Activated naive CD4-positive, alpha-beta T cell treated with anti-CD3 and anti-CD28 coated beads, Interleukin-2, amount 50 U/mL, for 72 hours (primary cell): ENCODE measurements around the gene SH2D1A. TPM values are rescaled to one million over a fixed set of nuclear protein-coding genes. Genes with fewer than 3 reads are reported as not detected.
"Not testable (repeated sequence)": the region's sequence is repeated elsewhere in the genome, so short reads cannot be mapped to it uniquely, and the experiment has no call there.

Source experiments
- ATAC-seq, 2 donors: fragments of 150-1000 bp; cut with Tn5 transposase; 2 replicates each; pipeline ENCODE4 v1.10.0; 2021; ENCODE audit warnings: mild to moderate bottlenecking in 2 of 2, moderate library complexity in 2 of 2
- DNase-seq, 2 donors: peaks; one replicate each; pipeline ENCODE4 v3.0.0; 2021 to 2022; ENCODE audit warnings: low spot score in 2 of 2
- H3K27ac Mint-ChIP-seq, 2 donors: one replicate each; pipeline ENCODE4 v1.8.0; 2022; ENCODE audit warnings: mild to moderate bottlenecking in 2 of 2, mixed read lengths in 2 of 2
- H3K36me3 Mint-ChIP-seq, 2 donors: one replicate each; pipeline ENCODE4 v1.8.0; 2022; ENCODE audit warnings: mixed read lengths in 2 of 2
- H3K9me3 Mint-ChIP-seq, 2 donors: one replicate each; pipeline ENCODE4 v1.8.0; 2022; ENCODE audit warnings: mixed read lengths in 2 of 2
- total RNA-seq, 2 donors: library from RNA; stranded (reverse); gene quantifications; one replicate each; pipeline ENCODE4 v1.2.3, GENCODE V29; 2022

Gene SH2D1A
- total RNA-seq, result 10 to 100 TPM; 30.5 to 48.9 TPM

DNA sequence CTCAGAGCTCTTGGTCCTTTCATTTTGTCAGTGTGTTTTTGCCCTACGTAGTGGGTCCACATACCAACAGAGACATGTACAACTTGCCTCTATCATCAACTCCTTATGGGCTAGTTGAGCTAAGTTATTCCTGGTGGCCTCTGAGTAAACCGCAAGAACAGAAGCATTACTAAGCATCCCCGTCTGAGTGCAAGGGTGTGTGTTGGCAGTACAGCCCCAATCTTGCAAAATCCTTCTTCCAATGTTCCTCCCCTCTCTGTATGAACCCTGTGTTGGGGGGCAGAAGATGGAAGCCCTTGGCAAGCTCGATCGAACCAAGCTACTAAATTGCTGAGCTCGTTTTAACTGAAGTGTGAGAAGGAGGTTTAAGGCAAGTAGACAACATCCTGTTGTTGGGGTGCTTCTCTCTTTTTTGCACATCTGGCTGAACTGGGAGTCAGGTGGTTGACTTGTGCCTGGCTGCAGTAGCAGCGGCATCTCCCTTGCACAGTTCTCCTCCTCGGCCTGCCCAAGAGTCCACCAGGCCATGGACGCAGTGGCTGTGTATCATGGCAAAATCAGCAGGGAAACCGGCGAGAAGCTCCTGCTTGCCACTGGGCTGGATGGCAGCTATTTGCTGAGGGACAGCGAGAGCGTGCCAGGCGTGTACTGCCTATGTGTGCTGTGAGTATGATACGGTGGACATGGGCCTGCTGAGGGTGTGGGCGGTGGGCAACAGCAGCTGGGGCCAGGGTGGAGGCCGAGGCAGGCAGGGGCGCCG is at the start of gene SH2D1A:
Gene SH2D1A (plus strand): TSS at position 447 of the 760 bp plus-strand sequence. CDS start 80 bp downstream, at position 527.
- Mint-ChIP-seq H3K9me3 (no peaks in the 10 kb centered on the region), H3K36me3 (peaks cover 8 to 17% of the 10 kb centered on the region in 2 donors), H3K27ac (peak within 1 kb of the TSS; percentile 93 to 95)
- DNase-seq (no peak), ATAC-seq (peak; percentile 35 to 36)

DNA sequence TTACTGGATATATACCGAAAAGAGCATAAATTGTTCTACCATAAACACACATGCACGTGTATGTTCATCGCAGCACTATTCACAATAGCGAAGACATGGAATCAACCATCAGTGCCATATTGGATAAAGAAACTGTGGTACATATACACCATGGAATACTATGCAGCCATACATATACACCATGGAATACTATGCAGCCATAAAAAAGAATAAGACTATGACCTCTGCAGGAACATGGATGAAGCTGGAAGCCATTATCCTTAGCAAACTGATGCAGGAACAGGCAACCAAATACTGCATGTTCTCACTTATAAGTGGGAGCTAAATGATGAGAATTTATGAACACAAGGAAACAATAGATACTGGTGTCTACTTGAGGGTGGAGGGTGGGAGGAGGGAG is 47.0 kb upstream of the SH2D1A start:
- peaks cover 0 to 11% of the 10 kb centered on the region in 2 donors for H3K36me3 Mint-ChIP-seq
- H3K9me3 Mint-ChIP-seq, ATAC-seq, DNase-seq, H3K27ac Mint-ChIP-seq: not testable (repeated sequence)

DNA sequence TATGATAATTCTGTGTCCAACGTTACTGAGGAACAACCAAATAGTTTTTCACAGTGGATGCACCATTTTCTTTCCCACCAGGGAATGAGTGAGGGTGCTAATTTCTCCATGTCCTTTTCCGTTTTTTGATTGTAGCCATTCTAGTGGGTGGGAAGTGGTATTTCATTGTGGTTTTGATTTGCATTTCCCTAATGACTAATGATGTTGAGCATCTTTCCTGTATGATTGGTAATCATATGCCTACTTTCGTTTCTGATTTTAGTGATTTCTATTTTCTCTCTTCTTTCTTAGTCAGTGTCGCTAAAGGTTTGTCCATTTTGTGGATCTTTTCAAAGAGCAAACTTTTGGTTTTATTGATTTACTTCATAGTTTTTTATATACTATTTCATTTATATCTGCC is 46.0 kb upstream of the SH2D1A start:
- DNase-seq (no peak), ATAC-seq (peak; percentile 65 to 78)
- H3K36me3 Mint-ChIP-seq, result peaks cover 0 to 16% of the 10 kb centered on the region in 2 donors
- H3K27ac Mint-ChIP-seq, result no peak overlapping the region
- peaks cover 0 to 4% of the 10 kb centered on the region in 2 donors for H3K9me3 Mint-ChIP-seq

DNA sequence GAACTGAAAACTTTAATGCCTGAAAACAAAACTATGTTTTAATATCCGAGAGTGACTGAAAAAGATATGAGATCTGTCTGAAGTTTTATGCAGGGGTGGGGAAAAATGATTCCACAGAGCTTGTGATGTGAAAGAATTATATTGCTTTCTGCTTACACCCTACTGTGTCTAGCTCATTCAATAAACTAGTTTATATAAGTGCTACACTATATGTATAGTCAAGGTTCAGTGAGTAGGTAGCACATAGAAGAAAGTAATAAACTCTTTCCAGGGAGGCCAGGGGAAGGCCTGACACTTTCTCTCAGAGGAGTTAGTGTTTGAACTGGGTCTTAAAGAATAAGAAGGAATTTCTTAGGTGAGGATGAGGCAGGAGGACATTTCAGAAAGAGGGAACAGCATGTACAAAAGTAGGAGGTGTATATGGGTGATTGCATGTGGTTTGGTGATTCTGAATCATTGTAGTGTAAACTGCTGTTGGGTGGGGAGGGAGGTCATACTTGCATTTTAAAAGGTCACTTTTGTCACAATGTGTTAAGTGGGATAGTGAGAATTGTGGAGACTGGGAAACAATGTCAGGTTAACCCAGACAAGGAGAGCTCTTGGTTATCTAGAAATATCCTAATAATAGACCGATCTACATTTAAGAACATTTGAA is 39.0 kb upstream of the SH2D1A start:
- Mint-ChIP-seq H3K36me3 (peaks cover 7 to 28% of the 10 kb centered on the region in 2 donors), H3K27ac (peak overlapping the region; percentile 36 to 44), H3K9me3 (peaks cover 0 to 18% of the 10 kb centered on the region in 2 donors)
- ATAC-seq (peak in 1 of 2 donors; percentile 28), DNase-seq (no peak)

DNA sequence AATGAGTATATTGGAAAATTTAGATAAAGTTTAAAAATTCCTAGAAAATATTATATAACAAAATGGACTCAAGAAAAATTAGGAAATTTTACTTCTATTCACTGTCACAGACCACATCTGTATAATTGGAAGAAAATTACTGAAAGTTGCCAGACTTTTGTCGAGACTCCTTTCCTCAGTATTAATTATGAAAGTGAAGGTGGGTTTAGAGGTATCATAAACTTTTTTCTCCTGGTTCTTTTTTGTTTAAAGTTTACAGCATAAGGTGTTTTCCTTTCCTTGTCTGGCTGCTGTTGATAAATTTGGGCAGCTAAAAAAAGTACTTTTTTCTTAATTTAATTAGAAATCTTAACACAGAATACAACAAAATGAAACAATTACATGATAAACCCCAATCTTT is 20.6 kb upstream of the SH2D1A start:
- H3K36me3 Mint-ChIP-seq, result no peaks in the 10 kb centered on the region
- peak overlapping the region in 1 of 2 donors; percentile 60 for H3K27ac Mint-ChIP-seq
- DNase-seq (no peak), ATAC-seq (peak in 1 of 2 donors; percentile 68)
- H3K9me3 Mint-ChIP-seq, result no peaks in the 10 kb centered on the region

DNA sequence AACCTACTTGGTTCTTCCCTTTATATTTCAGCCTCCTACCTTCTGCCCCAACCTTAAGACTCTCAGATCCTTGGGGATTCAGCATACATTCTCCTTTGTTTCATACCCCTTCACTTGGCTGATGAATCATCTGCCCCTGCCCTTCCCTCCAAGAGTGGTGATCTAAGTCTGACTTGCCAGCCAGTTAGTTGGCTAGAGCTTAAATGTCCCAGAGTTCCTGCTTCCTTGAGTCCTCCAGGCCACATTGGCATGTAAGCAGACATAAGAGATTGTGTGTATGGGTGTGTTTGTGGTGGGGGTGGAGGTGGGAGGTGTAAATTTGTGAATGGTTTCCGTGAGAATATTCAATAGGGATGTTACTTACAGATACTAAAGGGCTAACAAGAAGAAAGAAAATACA is 17.6 kb upstream of the SH2D1A start:
- ATAC-seq (peak in 1 of 2 donors; percentile 30), DNase-seq (no peak)
- Mint-ChIP-seq H3K36me3 (peaks cover 0 to 6% of the 10 kb centered on the region in 2 donors), H3K27ac (peak overlapping the region in 1 of 2 donors; percentile 24), H3K9me3 (peaks cover 0 to 7% of the 10 kb centered on the region in 2 donors)

DNA sequence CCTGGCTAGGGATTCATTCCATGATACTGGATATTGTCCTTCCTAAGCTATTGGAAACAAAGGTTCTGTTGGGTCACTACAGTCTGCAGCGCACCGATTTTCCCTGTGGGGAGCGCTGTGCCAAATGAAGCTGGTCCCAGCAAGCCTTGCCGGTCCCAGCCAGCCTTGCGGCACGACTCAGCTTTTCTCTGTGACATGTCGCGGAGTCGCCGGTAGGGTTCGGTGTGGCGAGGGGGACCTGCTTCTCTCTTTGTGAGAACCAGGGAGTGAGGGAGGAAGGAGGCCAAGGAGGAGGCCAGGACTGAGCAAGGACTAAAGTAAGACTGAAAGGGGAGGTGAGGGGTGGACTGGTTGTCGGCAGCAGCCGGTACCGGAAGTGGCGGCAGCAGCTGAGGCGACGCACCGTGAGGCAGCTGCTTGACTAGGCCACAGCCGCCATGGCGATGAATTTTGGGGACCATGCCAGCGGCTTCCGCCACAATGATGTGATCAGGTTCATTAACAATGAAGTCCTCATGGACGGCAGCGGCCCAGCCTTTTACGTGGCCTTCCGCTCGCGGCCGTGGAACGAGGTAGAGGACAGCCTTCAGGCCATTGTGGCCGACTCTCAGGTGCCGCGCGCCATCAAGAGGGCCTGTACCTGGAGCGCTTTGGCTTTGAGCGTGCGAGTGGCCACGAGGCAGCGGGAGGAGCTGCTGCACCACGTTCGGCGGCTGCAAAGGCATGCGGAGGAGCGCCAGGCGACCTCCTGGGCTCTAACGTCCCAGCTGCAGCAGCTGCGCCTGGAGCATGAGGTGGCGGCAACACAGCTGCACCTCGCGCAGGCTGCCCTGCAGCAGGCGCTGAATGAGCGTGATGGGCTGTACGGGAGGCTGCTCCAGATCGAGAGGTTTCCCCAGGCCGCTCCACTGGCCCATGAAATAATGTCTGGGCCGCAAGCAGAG is 13.6 kb upstream of the SH2D1A start, which contains the start of gene TEX13D:
Gene TEX13D (plus strand): TSS at position 180 of the 944 bp plus-strand sequence. CDS start 258 bp downstream, at position 438.
- Mint-ChIP-seq H3K9me3 (peaks cover 0 to 7% of the 10 kb centered on the region in 2 donors), H3K36me3 (peaks cover 0 to 6% of the 10 kb centered on the region in 2 donors), H3K27ac (peak within 1 kb of the TSS in 1 of 2 donors; percentile 22)
- no peak for DNase-seq
- ATAC-seq, result no peak

DNA sequence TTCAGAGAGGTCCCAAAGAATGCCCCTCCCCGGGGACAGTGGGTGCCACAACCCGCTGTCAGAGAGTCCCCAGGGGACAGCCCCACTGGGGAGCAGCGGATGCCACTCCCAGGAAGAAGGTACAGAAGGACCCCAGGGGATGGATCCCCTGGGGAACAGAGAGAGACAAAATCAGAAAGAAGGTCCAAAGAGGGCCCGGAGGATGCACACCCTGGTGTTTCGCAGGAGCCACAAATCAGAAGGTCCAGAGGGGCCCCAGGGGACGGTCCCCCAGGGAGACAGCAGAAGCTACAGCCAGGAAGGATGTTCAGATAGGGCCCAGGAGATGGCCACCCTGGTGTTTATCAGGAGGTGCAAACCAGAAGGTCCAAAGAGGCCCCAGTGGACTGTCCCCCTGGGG is 12.5 kb upstream of the SH2D1A start:
- Mint-ChIP-seq H3K27ac (no peak overlapping the region), H3K36me3 (peaks cover 0 to 6% of the 10 kb centered on the region in 2 donors), H3K9me3 (peaks cover 0 to 7% of the 10 kb centered on the region in 2 donors)
- DNase-seq (no peak), ATAC-seq (no peak)

DNA sequence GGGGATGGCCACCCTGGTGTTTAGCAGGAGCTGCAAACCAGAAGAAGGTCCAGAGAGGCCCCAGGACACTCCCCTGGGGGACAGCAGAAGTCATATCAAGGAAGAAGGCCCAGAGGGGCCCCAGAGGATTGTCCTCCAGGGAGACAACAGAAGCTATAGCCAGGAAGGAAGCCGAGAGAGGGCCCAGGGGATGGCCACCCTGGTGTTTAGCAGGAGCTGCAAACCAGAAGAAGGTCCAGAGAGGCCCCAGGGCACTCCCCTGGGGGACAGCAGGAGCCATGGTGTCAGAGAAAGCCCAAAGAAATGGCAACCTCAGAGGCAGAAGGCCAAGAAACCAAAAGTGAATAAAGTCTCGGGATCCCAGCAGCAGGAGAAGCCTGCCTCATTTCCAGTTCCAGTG is 11.8 kb upstream of the SH2D1A start:
- not testable (repeated sequence) for DNase-seq, H3K9me3 Mint-ChIP-seq, H3K36me3 Mint-ChIP-seq, ATAC-seq, H3K27ac Mint-ChIP-seq

DNA sequence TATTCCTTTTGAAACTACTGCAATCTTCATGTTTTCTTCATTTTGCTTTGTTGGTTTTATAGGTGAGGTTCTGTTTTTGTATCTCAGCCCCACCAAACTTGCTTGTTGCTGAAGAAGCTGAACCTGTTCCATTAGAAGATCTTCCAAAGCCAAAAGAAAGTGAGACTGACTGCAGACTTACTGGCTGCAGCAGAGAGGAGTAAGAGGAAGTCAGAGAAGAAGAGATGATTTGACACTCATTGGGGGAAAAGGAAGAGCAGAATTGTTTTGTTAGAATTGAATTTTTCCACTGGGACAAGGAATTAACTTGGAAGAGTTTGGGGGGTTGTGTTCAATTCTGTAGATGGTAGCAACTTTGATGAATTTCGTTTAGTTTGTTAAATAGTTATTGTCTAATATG is 10.8 kb upstream of the SH2D1A start:
- ATAC-seq (no peak), DNase-seq (no peak)
- Mint-ChIP-seq H3K9me3 (peaks cover 0 to 7% of the 10 kb centered on the region in 2 donors), H3K27ac (peak overlapping the region in 1 of 2 donors; percentile 34), H3K36me3 (peaks cover 0 to 6% of the 10 kb centered on the region in 2 donors)

DNA sequence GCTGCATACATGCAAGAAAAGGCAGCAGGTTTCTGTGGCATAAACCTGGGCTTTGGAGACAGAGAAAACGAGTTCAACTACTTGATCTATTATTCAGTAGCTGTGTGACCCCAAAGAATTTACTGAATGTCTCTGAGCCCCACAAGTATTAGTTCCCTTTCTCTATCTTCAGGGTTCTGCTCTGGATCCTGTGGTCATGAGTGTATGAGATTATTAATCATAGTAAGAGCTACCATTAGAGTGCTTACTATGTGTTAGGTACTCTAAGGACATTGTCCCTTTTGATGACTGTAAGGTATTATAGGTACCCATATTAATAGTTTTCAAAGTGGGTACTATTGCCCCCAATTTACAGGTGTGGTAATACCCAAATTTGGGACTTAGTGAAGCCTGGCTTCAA is 8.4 kb upstream of the SH2D1A start:
- no peak for DNase-seq
- no peak overlapping the region for H3K27ac Mint-ChIP-seq
- no peaks in the 10 kb centered on the region for H3K9me3 Mint-ChIP-seq
- no peaks in the 10 kb centered on the region for H3K36me3 Mint-ChIP-seq
- peak; percentile 9 to 47 for ATAC-seq

DNA sequence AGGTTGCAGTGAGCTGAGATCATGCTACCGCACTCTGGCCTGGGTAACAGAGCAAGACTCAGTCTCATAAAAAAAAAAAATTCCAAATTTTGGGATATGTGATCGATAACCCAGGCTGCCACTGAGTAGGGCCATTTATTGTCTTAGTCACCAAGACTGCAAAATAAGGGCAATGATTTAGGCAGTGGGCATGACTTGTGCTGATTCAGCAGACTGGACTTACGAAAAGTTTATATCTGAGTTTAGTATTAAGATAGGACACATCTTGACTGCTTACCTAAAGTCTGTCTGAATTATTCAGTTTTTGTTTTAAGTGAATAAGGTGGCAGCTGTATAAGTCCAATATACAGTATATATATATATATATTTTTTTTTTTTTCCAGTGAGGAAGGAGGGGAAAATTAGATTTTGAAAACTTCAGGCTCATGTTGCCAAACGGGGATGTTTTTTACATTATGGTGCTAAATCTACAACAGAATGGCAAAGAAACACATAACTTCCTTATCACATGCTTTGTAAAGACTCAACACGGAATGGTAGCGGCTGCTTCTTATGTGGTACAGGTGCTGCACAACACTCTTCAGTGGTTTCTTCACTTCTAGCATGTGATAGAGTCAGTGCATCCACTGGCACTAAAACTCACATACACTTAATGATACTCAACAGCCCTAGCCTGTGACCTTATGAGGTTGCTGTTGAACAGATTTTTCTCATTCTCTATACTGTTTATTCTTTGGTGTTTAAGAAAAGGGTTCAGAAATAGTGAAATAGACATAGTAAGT is 7.4 kb upstream of the SH2D1A start:
- Mint-ChIP-seq H3K27ac (no peak overlapping the region), H3K9me3 (no peaks in the 10 kb centered on the region), H3K36me3 (no peaks in the 10 kb centered on the region)
- ATAC-seq (peak; percentile 58 to 63), DNase-seq (no peak)

DNA sequence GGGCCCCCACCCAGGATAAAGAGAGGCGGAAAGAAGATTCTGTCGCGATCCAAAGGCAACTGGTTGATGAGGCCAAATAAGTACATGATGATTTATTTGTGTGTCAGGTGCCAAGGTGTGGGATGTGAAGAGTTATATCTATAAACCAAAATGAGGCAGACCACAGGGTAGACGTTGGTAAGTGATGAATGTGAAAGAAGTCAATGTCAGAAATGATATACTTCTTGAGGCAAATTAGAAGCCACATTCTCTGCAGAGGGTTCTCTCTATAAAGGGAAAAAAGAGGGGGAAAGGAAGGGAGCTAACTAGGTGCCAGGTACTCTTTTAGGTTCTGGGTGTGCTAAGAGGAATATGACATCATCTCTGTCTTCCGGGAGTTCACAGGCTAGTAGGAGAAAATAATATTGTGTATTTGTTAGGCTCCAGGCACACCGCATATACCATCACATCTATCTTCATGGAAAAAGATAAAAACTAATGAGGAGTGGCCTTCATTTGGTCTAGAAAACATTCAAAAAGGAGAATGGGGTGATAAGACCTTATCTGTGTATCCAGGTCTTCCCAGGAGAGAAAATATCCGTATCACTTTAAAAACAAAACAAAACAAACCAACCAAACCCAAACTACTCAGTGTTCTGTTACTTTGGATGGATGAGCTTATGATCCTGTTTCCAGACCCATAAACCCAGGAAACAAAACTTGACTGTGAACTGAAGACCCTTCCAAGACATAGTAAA is 4.8 kb upstream of the SH2D1A start:
- H3K27ac Mint-ChIP-seq, result peak overlapping the region; percentile 58 to 79
- ATAC-seq (peak; percentile 33 to 58), DNase-seq (no peak)
- H3K9me3 Mint-ChIP-seq, result no peaks in the 10 kb centered on the region
- peaks cover 0 to 6% of the 10 kb centered on the region in 2 donors for H3K36me3 Mint-ChIP-seq

DNA sequence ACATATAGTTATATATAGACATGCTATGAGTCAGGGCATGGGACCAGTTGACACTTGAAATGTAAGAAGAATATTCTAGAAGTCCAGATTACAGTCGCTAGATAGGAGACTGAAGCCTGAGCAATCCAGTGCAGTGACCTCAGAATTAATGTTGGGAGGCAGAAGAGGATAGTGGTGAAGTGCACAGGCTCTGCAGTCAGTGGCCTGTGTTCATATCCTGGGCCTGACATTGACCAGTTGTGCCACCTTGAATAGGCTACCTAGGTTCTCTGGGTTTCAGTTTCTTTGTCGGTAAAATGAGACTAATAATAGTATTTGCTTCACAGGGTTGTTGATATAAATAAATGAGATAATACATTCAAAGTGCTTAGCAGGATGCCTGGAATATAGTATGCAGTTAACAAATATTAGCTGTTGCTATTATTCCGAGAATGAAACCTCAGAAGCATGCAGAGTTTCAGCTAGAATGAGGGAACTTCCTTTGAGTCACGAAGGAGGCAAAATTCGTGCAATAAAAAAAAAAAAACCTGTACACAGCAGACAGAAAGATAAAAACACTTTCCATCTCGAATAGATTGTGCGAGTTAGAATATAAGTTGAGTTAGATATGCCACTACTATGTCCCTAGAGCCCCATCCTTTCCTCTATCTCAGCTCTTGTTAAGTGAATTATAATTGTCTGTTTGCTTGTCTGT is 4.0 kb upstream of the SH2D1A start:
- ATAC-seq, result no peak
- Mint-ChIP-seq H3K9me3 (no peaks in the 10 kb centered on the region), H3K36me3 (peaks cover 0 to 7% of the 10 kb centered on the region in 2 donors), H3K27ac (peak overlapping the region; percentile 79 to 88)
- DNase-seq, result no peak

DNA sequence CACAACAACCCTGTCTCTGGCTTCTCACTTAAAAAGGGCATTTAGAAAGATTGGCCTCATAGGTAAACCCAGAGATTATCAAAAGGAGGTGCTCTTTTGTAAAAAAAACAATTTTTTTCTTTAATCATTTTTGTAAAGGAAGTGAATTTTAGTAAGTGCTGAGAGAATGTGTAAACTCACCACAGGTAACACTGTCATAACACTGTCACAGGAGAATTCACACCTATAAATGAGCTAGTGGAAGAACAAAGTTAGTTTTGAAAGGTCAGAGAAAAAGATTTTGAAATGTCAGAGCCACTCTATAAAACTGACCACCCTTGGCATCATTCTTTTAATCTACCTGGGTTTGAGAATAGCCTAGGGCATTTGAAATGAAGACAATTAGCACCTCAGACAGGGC is 3.3 kb upstream of the SH2D1A start:
- DNase-seq, result no peak
- peaks cover under 1 to 9% of the 10 kb centered on the region in 2 donors for H3K36me3 Mint-ChIP-seq
- peak in 1 of 2 donors; percentile 6 for ATAC-seq
- peak overlapping the region; percentile 79 to 88 for H3K27ac Mint-ChIP-seq
- H3K9me3 Mint-ChIP-seq, result no peaks in the 10 kb centered on the region
